Caco-2 (cell line): Measurements from ENCODE around the gene COL5A1. TPM values are rescaled to one million over a fixed set of nuclear protein-coding genes. Genes with fewer than 3 reads are reported as not detected.

ENCODE experiments used
- BruUV-seq: library from RNA; stranded (reverse); fragments of 400-500 nt; replicated peaks from 2 replicates; lab custom pipeline; 2021; lab: Mats Ljungman, UMichigan
- CTCF ChIA-PET: fragments of 300-600 bp; sonication (Branson Sonifier 250); formaldehyde crosslinking; loops from one replicate; lab custom pipeline; 2022; ENCODE audit warnings: antibody characterized with exemption; lab: Charles Lee
- POLR2A ChIA-PET: fragments of 300-600 bp; sonication (Branson Sonifier 250); formaldehyde crosslinking; loops from one replicate; lab custom pipeline; 2022; ENCODE audit warnings: antibody characterized with exemption; lab: Charles Lee
- DNase-seq, 2 experiments: peaks; one replicate each; pipeline versions ENCODE4 v3.0.0 to v3.0.0-alpha.2; 2020 to 2022
- H3K27me3 ChIP-seq: replicated peaks from 2 replicates; pipeline ENCODE4 v1.6.0; 2011; ENCODE audit warnings: low read length; ENCODE audit not compliant: control insufficient read depth, insufficient read depth
- H3K36me3 ChIP-seq: 2 replicates; pipeline ENCODE4 v1.5.1; 2011; ENCODE audit warnings: low read length; ENCODE audit not compliant: control insufficient read depth, insufficient read depth
- H3K4me1 ChIP-seq: fragments of 250-450 bp; sonication (Bioruptor Pico); 2 replicates; pipeline ENCODE4 v1.5.1; 2020; ENCODE audit warnings: mild to moderate bottlenecking
- H3K4me3 ChIP-seq: 2 replicates; pipeline ENCODE4 v1.5.1; 2011; ENCODE audit warnings: low read depth, mild to moderate bottlenecking, control low read depth, low read length
- H3K9me3 ChIP-seq: fragments of 250-450 bp; sonication (Bioruptor Pico); 2 replicates; pipeline ENCODE4 v1.5.1; 2020; ENCODE audit warnings: mild to moderate bottlenecking, moderate library complexity
- H3K27ac Mint-ChIP-seq: one replicate; pipeline ENCODE4 v1.8.0; 2022; ENCODE audit warnings: mixed read lengths; ENCODE audit not compliant: unreplicated experiment
- H3K27me3 Mint-ChIP-seq: one replicate; pipeline ENCODE4 v1.8.0; 2022; ENCODE audit warnings: mixed read lengths; ENCODE audit not compliant: insufficient read depth, unreplicated experiment
- H3K36me3 Mint-ChIP-seq: one replicate; pipeline ENCODE4 v1.8.0; 2022; ENCODE audit warnings: mild to moderate bottlenecking, mixed read lengths; ENCODE audit not compliant: insufficient read depth, unreplicated experiment
- H3K4me1 Mint-ChIP-seq: one replicate; pipeline ENCODE4 v1.8.0; 2022; ENCODE audit warnings: low read depth, mixed read lengths; ENCODE audit not compliant: unreplicated experiment
- H3K4me3 Mint-ChIP-seq: one replicate; pipeline ENCODE4 v1.8.0; 2022; ENCODE audit warnings: mild to moderate bottlenecking, moderate library complexity, mixed read lengths; ENCODE audit not compliant: unreplicated experiment
- H3K9me3 Mint-ChIP-seq: one replicate; pipeline ENCODE4 v1.8.0; 2022; ENCODE audit warnings: mixed read lengths; ENCODE audit not compliant: unreplicated experiment
- intact Hi-C: fragments of 100-400 bp; cut with micrococcal nuclease; formaldehyde crosslinking; loops from one replicate; pipeline ENCODE4 v1.10.0; 2022; ENCODE audit not compliant: unreplicated experiment
- total RNA-seq: library from RNA; stranded (reverse); gene quantifications from 2 replicates; pipeline ENCODE4 v1.2.3, GENCODE V29; 2022
- TF ChIP-seq, protein P1 (sequence below), 2 experiments: fragments of 200-600 bp in 1 of 2; IDR thresholded peaks; 1 replicate in 1 of 2; 2 replicates in 1 of 2; pipeline versions ENCODE4 v1.5.1 to v1.8.0; 2011 to 2022; ENCODE audit warnings: antibody characterized with exemption in 1 of 2, control low read depth in 1 of 2, inconsistent platforms in 1 of 2, low read depth in 1 of 2, low read length in 1 of 2, mild to moderate bottlenecking in 1 of 2, moderate library complexity in 1 of 2; ENCODE audit not compliant: insufficient read depth in 1 of 2, severe bottlenecking in 1 of 2, unreplicated experiment in 1 of 2

The COL5A1 gene
- total RNA-seq, 1 experiment from 2014 or later: 4.8 TPM

DNA sequence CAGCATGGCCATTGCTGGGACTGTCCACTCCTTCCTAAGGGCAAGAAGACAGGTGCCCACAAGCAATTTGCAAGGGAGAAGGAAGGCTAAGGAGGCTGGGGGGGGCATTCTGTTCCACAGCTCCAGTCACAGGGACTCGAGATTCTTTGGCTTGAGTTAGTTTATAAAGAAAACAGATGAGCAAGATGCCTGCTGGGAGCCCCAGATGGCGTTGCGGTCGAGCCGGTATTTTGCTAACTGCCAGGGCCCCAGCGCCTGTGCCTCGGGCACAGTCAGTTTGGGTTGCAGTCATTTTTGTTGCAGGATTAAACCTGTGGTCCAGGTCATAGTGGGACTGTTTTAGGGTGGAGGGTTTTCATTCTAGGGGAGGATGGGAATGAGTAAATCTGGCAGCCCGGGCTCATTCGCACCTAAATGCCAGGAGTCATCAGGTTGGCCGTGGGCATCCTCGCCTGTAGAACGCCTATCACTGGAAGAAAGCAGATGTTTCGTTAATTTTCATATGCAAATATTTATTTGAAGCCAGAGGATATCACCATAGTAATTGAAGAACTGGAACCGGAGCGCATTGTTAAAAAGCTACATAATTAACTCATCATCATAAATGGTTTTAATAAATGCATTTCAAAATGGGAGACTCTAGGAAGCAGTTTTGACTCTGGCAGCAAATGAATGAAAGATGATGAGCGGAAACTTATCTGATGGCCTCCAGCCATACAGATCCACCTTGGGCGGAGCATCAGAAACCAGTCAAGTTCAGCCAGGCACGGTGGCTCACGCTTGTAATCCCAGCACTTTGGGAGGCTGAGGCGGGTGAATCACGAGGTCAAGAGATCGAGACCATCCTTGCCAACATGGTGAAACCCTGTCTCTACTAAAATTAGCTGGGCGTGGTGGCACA, 151.9 kb downstream of the COL5A1 start:
- TF ChIP-seq, protein P1, sequence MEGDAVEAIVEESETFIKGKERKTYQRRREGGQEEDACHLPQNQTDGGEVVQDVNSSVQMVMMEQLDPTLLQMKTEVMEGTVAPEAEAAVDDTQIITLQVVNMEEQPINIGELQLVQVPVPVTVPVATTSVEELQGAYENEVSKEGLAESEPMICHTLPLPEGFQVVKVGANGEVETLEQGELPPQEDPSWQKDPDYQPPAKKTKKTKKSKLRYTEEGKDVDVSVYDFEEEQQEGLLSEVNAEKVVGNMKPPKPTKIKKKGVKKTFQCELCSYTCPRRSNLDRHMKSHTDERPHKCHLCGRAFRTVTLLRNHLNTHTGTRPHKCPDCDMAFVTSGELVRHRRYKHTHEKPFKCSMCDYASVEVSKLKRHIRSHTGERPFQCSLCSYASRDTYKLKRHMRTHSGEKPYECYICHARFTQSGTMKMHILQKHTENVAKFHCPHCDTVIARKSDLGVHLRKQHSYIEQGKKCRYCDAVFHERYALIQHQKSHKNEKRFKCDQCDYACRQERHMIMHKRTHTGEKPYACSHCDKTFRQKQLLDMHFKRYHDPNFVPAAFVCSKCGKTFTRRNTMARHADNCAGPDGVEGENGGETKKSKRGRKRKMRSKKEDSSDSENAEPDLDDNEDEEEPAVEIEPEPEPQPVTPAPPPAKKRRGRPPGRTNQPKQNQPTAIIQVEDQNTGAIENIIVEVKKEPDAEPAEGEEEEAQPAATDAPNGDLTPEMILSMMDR (IDR thresholded peaks at IDR 0.05; ENCODE audit: insufficient read depth in 1 of 2, low read depth in 1 of 2, low read length in 1 of 2, severe bottlenecking in 1 of 2, unreplicated experiment in 1 of 2): no peak
- Mint-ChIP-seq H3K36me3 (no peaks in the 10 kb centered on the region), H3K4me1 (no peaks in the 10 kb centered on the region), H3K27ac (no peak overlapping the region), H3K4me3 (no peak overlapping the region), H3K9me3 (no peaks in the 10 kb centered on the region), H3K27me3 (peaks cover 3% of the 10 kb centered on the region)
- intact Hi-C loops: no loop called here
- H3K4me3 ChIP-seq: no peak overlapping the region
- no TSS peak for BruUV-seq
- H3K36me3 ChIP-seq: no peaks in the 10 kb centered on the region
- no peak for DNase-seq
- no peaks in the 10 kb centered on the region for H3K4me1 ChIP-seq
- no peaks in the 10 kb centered on the region for H3K27me3 ChIP-seq
- ChIA-PET CTCF (no interaction called here), POLR2A (no interaction called here)
- H3K9me3 ChIP-seq: no peaks in the 10 kb centered on the region

DNA sequence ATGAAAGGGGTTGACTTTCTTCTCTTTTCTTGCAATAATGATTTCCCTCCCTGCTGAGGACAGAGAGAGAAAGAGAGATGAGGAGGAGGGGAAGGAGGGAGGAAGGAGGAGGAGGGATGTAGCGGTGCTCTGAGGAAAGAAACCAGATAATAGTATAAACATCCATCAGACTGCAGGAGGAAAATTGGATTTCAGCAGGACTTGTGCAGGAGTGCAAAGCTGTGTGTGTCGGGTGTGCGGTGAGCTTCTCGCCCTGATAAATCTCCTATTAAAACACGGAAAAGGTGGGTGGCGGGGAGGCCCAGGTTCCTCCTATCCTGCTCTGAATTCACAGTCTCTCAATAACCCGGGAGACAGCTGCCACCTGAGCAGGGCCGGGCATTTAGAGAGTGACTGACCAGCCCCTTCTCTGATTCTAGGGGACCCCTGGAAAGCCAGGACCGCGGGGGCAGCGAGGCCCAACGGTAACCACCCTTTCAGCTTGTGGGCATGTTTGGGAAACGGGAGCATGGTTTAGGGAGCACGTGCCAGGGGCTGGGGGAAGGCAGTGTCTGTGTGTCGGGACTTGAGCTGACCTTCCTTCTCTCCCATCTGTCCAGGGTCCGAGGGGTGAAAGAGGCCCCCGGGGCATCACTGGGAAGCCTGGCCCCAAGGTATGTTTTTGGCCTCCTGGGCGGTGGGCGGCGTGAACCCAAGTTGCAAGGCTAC, 153.2 kb downstream of the COL5A1 start:
- CTCF ChIA-PET: interaction anchor here (0.6 kb wide), 1 partner anchor 11 kb away, joined by 3 read pairs; no protein-coding TSS in a partner anchor
- POLR2A ChIA-PET: interaction anchor here (0.5 kb wide), 1 partner anchor 659 kb away, joined by 5 read pairs; the partner anchor contains the start of gene WDR5
- Mint-ChIP-seq H3K4me1 (no peaks in the 10 kb centered on the region), H3K4me3 (no peak overlapping the region), H3K36me3 (no peaks in the 10 kb centered on the region), H3K27ac (no peak overlapping the region), H3K9me3 (no peaks in the 10 kb centered on the region), H3K27me3 (peaks cover 3% of the 10 kb centered on the region)
- no peaks in the 10 kb centered on the region for H3K4me1 ChIP-seq
- no peaks in the 10 kb centered on the region for H3K27me3 ChIP-seq
- H3K36me3 ChIP-seq: no peaks in the 10 kb centered on the region
- BruUV-seq: no TSS peak
- H3K4me3 ChIP-seq: no peak overlapping the region
- no peak for DNase-seq
- H3K9me3 ChIP-seq: no peaks in the 10 kb centered on the region
- TF ChIP-seq, protein P1 (IDR thresholded peaks at IDR 0.05; ENCODE audit: insufficient read depth in 1 of 2, low read depth in 1 of 2, low read length in 1 of 2, severe bottlenecking in 1 of 2, unreplicated experiment in 1 of 2): no peak
- intact Hi-C loops: no loop called here

DNA sequence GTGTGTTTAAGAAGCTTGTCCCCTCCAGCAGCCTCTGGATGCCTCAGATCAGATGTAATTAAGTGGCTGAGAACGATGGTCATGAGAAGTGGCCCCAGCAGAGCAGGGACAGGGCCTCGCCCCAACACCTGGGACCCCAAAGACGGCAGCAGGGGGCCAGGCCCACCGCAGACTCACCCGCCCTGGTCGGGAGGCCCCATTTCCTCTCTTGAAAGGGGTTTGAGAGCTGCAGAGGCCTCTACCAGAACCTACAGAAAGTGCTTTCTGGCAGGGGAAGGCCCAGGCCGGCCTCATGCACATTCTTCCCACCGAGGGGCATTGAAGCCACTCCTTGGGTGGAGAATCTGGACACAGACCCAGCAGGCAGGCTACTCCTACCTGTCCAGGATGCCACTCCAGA, 153.8 kb downstream of the COL5A1 start:
- Histone ChIP-seq H3K4me3 (no peak overlapping the region), H3K27me3 (no peaks in the 10 kb centered on the region), H3K9me3 (no peaks in the 10 kb centered on the region), H3K36me3 (no peaks in the 10 kb centered on the region), H3K4me1 (no peaks in the 10 kb centered on the region)
- TF ChIP-seq, protein P1 (IDR thresholded peaks at IDR 0.05; ENCODE audit: insufficient read depth in 1 of 2, low read depth in 1 of 2, low read length in 1 of 2, severe bottlenecking in 1 of 2, unreplicated experiment in 1 of 2): no peak
- intact Hi-C loops: no loop called here
- Mint-ChIP-seq H3K36me3 (no peaks in the 10 kb centered on the region), H3K27me3 (peaks cover 2% of the 10 kb centered on the region), H3K4me1 (no peaks in the 10 kb centered on the region), H3K27ac (no peak overlapping the region), H3K9me3 (no peaks in the 10 kb centered on the region), H3K4me3 (no peak overlapping the region)
- no TSS peak for BruUV-seq
- POLR2A ChIA-PET: interaction anchor here (0.5 kb wide), 1 partner anchor 659 kb away, joined by 5 read pairs; the partner anchor contains the start of gene WDR5
- no peak for DNase-seq
- CTCF ChIA-PET: interaction anchor here (0.6 kb wide), 1 partner anchor 12 kb away, joined by 3 read pairs; no protein-coding TSS in a partner anchor
